ENCODE results near the gene CWC22.
"Not testable (repeated sequence)": the region's sequence is repeated elsewhere in the genome, so short reads cannot be mapped to it uniquely, and the experiment has no call there.

CWC22 gene

DNA sequence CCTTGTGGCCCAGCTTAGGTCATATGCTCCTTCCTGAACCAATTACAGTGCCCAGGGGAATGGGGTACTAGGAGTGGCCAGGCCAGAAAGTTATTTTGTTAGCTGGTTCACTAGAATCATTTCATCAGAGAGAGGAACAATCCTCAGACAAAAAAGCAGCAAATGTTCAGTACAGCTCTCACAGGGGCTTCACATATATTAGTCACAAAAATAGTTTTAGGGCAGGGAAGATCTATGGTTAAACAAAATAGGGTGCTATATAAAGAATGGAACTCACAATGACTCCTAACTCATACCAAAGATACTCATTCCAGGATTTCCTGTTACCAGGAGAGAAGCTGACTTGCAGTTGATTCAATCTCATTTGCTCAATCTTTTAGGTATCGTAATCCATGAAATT is 71.0 kb downstream of the CWC22 start:
- DNase-seq (ENCODE audit: low read depth in 1 of 2, low spot score in 1 of 2): no peak
- in situ Hi-C loops (cut with HindIII; ENCODE audit: low pct_unique_long_range_greater_than_20kb, low sequenced_read_pairs): no loop called here
- TF ChIP-seq JUND (IDR thresholded peaks at IDR 0.05; ENCODE audit: low read depth): no peak

DNA sequence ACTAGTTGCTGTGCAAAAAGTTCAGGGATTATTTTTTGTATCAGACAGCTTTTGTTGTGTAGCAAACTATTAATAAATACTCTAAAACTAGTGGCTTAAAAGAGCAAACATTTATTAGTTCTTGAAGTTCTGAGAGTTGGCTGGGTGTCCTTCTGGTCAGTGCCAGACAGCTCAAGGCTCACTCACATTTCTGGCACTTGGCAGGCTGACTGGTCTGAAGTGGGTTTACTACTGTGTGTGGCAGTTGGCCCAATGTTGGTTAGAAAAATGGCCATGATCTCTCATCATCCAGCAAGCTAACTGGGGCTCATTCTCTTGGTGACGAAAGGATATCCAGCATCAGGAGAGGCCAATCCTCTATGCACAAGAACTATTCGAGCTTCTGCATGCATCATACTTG is 74.3 kb downstream of the CWC22 start:
- no peak for DNase-seq (ENCODE audit: low read depth in 1 of 2, low spot score in 1 of 2)
- in situ Hi-C loops (cut with HindIII; ENCODE audit: low pct_unique_long_range_greater_than_20kb, low sequenced_read_pairs): no loop called here
- TF ChIP-seq JUND (IDR thresholded peaks at IDR 0.05; ENCODE audit: low read depth): no peak

DNA sequence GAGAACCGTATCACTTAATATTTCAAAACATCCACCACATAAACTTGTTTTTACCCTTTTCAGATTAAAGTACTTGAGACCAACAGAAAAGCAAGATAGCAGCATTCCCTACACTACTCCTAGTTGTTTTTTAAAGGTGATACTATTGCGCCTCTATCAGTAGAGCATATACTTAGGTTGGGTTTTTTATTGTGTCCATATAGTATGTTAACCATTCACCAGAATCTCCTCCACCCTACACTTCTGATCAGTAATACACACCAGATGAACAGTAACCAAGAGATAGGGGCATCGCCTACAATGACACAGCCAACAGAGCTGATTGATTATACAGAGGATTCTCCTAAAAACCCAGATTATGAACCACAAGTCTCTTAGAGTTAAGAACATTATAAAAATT is 75.6 kb downstream of the CWC22 start:
- in situ Hi-C loops (cut with HindIII; ENCODE audit: low pct_unique_long_range_greater_than_20kb, low sequenced_read_pairs): no loop called here
- no peak for TF ChIP-seq JUND (IDR thresholded peaks at IDR 0.05; ENCODE audit: low read depth)
- no peak for DNase-seq (ENCODE audit: low read depth in 1 of 2, low spot score in 1 of 2)

DNA sequence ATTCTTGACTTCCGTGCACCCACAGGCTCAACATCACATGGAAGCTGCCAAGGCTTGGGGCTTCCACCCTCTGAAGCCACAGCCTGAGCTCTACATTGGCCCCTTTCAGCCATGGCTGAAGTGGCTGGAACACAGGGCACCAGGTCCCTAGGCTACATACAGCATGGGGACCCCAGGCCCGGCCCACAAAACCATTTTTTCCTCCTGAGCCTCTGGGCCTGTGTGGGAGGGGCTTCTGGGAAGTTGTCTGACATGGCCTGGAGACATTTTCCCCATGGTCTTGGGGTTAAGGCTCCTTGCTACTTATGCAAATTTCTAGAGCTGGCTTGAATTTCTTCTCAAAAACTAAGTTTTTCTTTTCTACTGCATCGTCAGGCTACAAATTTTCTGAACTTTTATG is 77.1 kb downstream of the CWC22 start:
- in situ Hi-C loops (cut with HindIII; ENCODE audit: low pct_unique_long_range_greater_than_20kb, low sequenced_read_pairs); DNase-seq (ENCODE audit: low read depth in 1 of 2, low spot score in 1 of 2): not testable (repeated sequence)

DNA sequence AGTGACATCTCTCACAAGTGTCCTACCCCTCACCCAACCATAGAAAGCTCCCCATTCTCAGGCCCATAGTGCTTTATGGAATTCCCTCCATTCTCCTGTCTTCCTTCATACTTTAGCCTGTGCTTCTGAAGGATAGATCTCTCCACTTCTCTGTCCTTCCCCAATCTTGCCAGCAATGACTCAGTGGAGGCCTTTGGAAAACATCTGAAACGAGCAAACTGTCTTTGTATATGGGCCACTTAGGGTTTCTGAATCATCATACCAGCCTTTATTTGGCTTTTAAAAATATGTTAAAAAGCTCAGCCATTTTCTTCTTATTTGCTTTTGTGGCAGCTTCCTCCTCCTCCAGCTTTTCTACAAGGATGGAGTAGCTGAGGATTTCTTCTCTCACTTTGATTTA is 80.1 kb downstream of the CWC22 start:
- in situ Hi-C loops (cut with HindIII; ENCODE audit: low pct_unique_long_range_greater_than_20kb, low sequenced_read_pairs): no loop called here
- TF ChIP-seq JUND (IDR thresholded peaks at IDR 0.05; ENCODE audit: low read depth): no peak
- no peak for DNase-seq (ENCODE audit: low read depth in 1 of 2, low spot score in 1 of 2)

DNA sequence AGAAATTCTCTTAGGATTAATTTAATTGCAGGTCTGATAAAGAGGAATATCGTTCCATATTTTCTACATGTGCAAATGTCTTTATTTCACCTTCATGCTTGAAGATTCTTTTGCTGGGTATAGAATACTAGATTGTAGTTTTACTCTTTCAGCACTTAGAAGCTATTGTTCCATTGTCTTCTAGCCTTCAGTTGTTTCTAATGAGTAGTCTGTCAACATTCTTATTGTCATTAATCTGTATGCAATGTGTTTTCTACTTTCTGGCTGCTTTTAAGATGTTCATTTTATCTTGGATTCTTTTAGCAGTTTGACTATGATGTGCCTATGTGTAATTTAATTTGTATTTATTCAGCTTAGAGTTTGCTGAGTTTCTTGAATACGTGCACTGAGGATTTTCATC is 81.4 kb downstream of the CWC22 start:
- DNase-seq (ENCODE audit: low read depth in 1 of 2, low spot score in 1 of 2): no peak
- in situ Hi-C loops (cut with HindIII; ENCODE audit: low pct_unique_long_range_greater_than_20kb, low sequenced_read_pairs): no loop called here
- TF ChIP-seq JUND (IDR thresholded peaks at IDR 0.05; ENCODE audit: low read depth): no peak

DNA sequence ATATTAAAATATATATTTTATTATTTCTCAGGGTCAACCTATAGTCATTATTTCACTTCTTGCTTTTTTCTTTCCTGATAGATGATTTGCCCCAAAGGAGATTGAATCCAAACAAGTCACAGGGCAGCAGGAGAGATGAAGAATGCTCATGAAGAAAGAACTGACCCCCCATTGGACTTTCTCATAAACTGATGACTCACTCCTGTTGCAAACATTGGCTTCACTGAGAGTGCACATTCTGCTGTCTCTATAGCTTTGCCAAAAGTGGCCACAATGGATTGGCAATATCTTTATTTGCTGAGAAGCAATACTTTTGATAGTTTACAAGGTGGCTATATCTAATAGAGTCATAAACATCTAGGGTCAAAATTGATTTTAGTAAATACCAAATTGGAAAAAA is 89.8 kb downstream of the CWC22 start:
- no peak for DNase-seq (ENCODE audit: low read depth in 1 of 2, low spot score in 1 of 2)
- TF ChIP-seq JUND (IDR thresholded peaks at IDR 0.05; ENCODE audit: low read depth): no peak
- in situ Hi-C loops (cut with HindIII; ENCODE audit: low pct_unique_long_range_greater_than_20kb, low sequenced_read_pairs): no loop called here

DNA sequence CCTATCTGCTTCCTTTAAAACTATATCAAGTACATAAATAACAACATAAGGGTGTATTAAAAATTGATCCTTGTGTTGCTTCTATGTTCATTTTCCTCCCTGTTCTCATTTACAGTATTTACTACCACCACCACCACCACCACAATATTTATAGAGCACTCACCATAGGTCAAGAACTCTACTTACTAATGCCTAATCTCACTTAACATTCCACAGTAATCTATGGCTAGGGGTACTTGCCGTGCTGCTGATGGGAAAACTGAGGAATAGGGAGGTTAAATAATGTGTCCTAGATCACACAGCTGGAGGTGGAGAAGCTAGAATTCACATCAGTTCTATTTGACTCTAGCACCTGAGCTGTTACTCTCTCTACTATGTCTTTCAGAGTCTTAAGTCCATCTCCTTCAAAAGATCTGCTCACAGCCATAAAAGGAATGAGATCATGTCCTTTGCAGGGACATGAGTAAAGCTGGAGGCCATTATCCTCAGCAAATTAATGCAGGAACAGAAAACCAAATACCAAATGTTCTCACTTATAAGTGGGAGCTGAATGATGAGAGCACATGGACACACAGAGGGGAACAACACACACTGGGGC is 91.6 kb downstream of the CWC22 start:
- in situ Hi-C loops (cut with HindIII; ENCODE audit: low pct_unique_long_range_greater_than_20kb, low sequenced_read_pairs): no loop called here
- TF ChIP-seq JUND (IDR thresholded peaks at IDR 0.05; ENCODE audit: low read depth): no peak
- DNase-seq (ENCODE audit: low read depth in 1 of 2, low spot score in 1 of 2): no peak

DNA sequence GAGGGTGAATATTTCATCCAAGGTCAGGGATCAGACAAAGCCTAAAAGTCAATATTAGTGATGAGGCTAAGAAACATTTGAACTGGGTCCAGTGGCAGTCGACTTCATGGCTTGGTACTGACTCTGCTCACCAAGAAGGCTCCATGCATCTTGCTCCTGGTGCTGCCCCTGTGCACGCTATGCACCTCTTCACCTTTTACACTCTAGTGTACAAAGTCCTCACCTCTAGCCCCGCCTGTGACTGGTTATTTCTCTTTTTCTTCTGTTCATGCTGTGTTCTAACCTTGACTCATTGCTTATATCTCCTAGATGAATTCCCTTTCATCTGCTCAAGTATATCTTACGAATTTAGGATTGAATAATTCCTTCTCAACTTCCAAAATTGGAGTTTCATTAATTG is 93.3 kb downstream of the CWC22 start:
- no peak for TF ChIP-seq JUND (IDR thresholded peaks at IDR 0.05; ENCODE audit: low read depth)
- in situ Hi-C loops (cut with HindIII; ENCODE audit: low pct_unique_long_range_greater_than_20kb, low sequenced_read_pairs): no loop called here
- no peak for DNase-seq (ENCODE audit: low read depth in 1 of 2, low spot score in 1 of 2)

DNA sequence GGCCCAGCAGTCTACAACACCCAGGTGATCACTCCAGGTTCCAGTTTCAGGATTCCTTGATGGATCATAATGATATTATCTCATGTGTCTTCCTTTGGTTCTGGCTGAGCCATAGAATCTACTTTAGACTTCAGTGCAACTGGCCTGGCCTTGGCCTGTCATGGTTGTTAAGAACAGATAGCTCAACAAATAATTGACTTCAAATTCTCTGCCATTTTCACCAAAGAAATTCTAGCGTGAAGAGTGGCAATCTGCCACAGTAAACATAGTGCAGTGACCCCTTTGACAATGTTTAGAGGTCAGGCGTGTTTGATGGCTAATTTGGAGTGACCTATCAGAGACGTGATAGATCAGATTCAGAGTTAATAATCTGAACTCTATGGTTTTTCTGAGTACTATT is 95.5 kb downstream of the CWC22 start:
- no peak for DNase-seq (ENCODE audit: low read depth in 1 of 2, low spot score in 1 of 2)
- no peak for TF ChIP-seq JUND (IDR thresholded peaks at IDR 0.05; ENCODE audit: low read depth)
- in situ Hi-C loops (cut with HindIII; ENCODE audit: low pct_unique_long_range_greater_than_20kb, low sequenced_read_pairs): no loop called here

DNA sequence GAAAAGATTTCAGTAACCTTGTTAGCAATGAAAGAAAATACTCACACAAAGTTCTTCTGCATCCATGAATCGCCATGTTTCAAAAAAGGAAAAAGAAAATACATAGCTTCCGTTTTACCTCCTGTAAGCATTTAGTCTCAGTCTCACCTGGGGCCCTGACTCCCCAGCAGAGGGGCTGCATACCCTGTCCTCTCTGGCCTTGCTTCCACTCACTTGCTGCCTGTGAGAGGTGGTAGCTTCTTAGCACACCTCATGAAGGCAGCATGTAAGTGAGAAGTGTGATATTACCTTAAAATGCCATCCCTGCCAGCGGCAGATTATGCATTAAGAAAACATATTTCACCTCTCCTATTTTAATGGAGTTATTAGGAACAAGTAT is 96.4 kb downstream of the CWC22 start:
- TF ChIP-seq JUND (IDR thresholded peaks at IDR 0.05; ENCODE audit: low read depth): no peak
- no peak for DNase-seq (ENCODE audit: low read depth in 1 of 2, low spot score in 1 of 2)
- in situ Hi-C loops (cut with HindIII; ENCODE audit: low pct_unique_long_range_greater_than_20kb, low sequenced_read_pairs): no loop called here

DNA sequence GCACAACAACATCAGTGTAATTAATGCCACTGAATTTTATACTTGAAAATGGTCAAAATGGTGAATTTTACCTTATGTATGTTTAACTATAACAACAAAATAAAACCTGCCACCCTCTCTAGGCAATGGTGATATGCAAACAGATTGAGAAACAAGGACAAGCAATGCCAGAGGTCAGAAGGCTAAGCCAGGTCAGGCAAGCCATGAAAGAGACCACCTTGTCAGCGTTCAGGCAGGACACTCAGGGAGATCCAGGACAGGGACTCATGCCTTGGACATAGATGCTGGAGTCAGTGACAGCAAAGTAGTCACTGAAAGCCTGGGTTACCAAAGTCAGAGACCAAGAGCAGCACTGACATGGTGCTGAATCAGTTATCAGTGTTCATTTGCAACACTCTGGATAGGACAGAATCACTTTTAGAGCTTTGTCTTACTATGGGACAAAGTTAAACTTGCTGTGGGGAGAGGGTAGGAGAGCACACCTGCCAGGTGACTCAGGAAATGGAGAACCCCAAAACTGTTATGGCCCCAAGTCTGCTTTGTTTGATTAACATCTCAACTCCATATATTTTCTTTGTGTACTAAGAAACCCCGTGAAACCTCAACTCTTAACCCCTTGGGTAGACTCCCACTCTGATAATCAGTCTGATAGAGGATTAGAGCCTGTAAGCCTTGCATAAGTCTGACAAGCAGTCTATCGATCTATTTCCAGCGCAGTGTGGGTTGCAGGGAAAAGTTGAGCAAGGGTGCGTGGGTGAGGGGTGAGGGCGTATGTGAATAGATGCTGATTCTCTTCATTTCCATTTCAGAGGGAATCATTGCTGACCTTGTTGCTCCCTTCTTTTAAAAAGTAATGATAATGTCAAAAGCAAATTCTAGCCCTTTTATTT is 97.0 kb downstream of the CWC22 start:
- no peak for DNase-seq (ENCODE audit: low read depth in 1 of 2, low spot score in 1 of 2)
- in situ Hi-C loops (cut with HindIII; ENCODE audit: low pct_unique_long_range_greater_than_20kb, low sequenced_read_pairs): no loop called here
- no peak for TF ChIP-seq JUND (IDR thresholded peaks at IDR 0.05; ENCODE audit: low read depth)

DNA sequence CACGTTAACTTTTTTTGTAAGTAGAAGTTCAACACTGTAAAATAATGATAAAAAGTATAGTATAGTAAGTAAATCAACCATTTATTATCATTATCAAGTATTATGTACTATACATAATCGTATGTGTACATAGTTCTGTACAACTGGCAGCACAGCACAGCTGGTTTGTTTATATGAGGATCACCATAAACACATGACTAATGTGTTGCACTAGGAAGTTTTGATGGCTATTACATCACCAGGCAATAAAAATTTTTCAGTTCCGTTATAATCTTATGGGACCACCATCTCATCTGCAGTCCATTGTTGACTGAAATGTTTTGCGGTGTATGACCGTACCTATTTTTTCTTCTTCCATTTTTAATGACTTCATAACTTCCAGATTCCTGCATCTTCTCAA is 106.4 kb downstream of the CWC22 start:
- TF ChIP-seq JUND (IDR thresholded peaks at IDR 0.05; ENCODE audit: low read depth): no peak
- in situ Hi-C loops (cut with HindIII; ENCODE audit: low pct_unique_long_range_greater_than_20kb, low sequenced_read_pairs): no loop called here
- DNase-seq (ENCODE audit: low read depth in 1 of 2, low spot score in 1 of 2): no peak

DNA sequence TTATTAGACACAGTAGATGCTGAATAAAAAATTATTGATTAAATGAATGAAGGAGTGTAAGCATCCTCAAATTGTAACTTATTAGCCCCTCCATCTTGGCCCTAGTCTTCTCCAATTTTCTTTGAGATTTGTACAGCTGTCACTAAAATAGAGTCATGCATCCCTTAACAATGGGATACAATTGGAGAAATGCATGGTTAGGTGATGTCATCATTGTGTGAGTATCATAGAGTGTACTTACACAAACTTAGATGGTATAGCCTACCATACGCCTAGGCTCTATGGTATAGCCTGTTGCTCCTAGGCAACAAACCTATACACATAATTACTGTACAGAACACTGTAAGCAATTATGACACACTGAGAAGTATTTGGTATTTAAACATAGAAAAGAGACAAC is 107.4 kb downstream of the CWC22 start:
- no peak for TF ChIP-seq JUND (IDR thresholded peaks at IDR 0.05; ENCODE audit: low read depth)
- DNase-seq (ENCODE audit: low read depth in 1 of 2, low spot score in 1 of 2): no peak
- in situ Hi-C loops (cut with HindIII; ENCODE audit: low pct_unique_long_range_greater_than_20kb, low sequenced_read_pairs): no loop called here
